ENCODE measurements around the gene SPDYE18.
A peak's percentile ranks its signal among the peaks of the same experiment; 100 is the strongest.
"Not testable (repeated sequence)": the region's sequence is repeated elsewhere in the genome, so short reads cannot be mapped to it uniquely, and the experiment has no call there.

SPDYE18 gene, protein sequence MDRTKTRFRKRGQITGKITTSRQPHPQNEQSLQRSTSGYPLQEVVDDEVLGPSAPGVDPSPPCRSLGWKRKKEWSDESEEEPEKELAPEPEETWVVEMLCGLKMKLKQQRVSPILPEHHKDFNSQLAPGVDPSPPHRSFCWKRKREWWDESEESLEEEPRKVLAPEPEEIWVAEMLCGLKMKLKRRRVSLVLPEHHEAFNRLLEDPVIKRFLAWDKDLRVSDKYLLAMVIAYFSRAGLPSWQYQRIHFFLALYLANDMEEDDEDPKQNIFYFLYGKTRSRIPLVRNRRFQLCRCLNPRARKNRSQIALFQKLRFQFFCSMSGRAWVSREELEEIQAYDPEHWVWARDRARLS

DNA sequence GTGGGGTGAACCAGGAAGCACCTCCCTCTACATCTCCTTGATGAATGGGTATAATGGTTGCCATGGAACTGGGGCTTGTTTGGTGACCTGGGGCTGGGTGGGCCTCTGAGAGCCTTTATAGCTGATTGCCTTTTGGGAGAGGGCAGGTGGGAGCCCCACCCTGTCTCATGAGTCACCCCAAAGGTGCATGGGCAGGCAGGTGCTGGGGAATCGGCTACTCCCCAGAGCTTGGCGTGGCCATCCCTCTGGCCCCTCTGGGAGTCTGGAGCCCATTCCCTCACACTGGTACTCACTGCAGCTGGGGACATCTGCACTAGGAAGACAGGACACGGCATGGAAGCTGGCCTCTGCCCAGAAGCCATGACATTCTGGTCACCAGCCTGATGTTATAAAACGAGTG, at the start of gene SPDYE18:
Gene SPDYE18, minus strand, starts transcription at position 2 of the 400 bp plus-strand sequence. CDS start 2,046 bp downstream, outside the sequence.
- DNase-seq (ENCODE audit: low spot score), result not testable (repeated sequence)

DNA sequence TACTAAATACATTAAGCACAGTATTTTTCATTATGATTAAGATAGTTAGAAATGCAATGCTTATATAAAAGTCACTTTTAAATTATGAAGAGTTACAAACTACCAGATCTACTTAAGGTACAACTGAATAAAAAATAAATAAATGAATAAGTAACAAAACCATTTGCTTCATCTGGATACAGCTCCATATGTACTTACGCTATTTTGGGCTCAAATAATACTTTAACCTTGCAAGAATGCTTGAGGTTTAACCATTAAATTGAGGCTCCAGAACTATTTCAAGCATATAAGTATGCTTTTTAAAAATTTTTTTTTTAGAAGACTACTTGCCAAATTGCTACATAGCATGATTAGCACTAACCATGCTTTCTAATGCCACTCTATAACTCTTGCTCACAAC, 46.0 kb upstream of the SPDYE18 start:
- not testable (repeated sequence) for DNase-seq (ENCODE audit: low spot score)

DNA sequence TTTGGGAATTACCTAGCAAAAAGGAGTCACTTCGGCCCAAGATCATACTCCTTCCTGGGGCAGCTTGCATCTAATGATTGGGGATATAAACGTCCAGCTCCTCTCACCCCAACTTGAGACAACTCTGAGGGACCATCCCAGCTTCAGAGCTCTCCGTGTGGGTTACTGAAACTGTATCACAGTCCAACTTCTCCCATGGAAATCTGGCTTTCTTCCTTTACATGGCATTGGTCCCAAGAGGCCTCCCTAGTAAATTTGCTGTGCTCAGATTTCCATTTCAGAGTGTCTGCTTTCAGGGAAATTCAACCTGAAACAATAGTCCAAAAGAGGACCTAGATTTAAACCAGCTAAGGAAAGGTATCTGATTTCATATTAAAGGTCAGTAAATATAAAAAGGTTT, 45.3 kb upstream of the SPDYE18 start:
- not testable (repeated sequence) for DNase-seq (ENCODE audit: low spot score)

DNA sequence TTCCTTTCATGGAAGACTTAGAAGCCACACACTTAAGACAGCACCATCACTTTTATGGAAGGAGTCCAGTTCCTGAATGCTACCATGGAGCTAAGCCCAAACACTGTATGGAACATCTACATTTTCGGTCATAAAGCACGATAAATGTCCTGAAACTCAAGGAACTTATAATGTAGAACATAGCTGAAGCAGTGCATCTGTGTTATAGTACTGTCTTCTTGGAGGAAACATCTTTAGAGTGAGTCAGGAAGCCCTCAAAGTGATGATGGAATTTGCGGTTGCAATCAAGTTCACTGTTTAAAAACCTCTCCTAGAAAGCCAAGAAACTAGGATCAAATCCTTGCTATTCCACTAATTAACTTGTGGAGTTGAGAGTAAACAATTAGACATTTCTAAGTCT, 43.5 kb upstream of the SPDYE18 start:
- not testable (repeated sequence) for DNase-seq (ENCODE audit: low spot score)

DNA sequence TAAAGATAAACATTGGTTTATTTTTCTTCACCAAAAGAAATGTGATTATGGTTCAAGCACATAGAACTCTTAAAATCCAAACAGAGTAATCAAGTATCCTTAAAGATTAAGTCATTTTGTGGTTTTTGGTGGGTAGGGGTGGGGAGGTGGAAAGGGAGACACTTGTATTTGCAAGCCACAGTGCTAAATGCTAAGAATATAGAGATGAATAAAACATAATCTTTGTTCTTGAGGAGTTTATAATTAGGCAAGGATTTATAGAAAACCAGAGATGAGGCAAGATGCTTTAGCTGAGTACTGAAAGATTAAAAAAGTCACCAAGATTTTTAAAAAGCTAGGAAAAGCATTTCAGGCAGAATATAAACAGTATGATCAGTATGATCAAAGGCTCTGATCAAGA, 40.3 kb upstream of the SPDYE18 start:
- DNase-seq (ENCODE audit: low spot score), result not testable (repeated sequence)

DNA sequence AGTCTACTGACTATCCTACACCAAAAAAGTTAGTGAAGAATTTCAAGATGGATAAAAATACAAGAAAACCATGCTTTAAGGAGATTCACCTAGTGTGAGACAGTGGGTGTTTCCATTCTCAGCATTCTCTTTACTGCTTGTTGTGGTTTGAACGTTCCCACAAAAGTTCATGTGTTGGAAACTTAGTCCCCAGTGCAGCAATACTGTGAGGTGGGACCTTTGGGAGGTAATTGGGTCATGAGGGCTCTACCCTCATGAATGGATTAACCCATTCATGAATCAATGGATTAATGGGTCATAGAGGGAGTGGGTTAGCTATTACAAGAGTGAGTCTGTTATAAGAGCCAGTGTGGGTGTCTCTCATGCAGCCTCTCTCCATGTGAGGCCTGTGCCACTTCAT, 38.8 kb upstream of the SPDYE18 start:
- not testable (repeated sequence) for DNase-seq (ENCODE audit: low spot score)

DNA sequence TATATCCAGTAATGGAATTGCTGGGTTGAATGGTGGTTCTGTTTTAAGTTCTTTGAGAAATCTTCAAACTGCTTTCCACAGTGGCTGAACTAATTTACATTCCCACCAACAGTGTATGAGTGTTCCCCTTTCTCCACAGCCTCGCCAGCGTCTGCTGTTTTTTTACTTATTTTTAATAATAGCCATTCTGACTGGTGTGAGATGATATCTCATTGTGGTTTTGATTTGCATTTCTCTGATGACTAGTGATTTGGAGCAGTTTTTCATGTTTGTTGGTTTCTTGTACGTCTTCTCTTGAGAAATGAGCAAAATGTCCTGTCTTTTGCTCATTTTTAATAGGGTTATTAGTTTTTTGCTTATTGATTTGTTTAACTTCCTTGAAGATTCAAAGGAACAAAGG, 38.1 kb upstream of the SPDYE18 start:
- DNase-seq (ENCODE audit: low spot score), result not testable (repeated sequence)

DNA sequence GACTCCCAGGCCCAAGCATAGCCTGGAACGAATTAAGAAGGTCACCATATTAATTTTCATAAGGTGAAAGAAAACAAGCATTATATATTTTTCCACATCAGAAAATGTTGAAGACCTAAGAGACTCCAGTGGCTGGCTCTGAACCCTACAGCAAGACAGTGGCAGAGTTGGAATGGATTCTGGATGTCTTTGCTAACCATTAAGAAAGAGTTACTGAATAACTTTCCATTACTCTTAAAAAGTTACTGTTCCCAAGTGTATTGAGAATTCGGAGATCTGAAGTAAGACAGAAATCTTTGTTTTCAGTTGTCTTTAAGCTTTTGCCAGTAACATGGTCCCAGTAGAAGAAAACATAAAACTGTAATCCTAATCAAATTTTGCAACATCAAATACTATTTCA, 29.9 kb upstream of the SPDYE18 start:
- DNase-seq (ENCODE audit: low spot score), result not testable (repeated sequence)

DNA sequence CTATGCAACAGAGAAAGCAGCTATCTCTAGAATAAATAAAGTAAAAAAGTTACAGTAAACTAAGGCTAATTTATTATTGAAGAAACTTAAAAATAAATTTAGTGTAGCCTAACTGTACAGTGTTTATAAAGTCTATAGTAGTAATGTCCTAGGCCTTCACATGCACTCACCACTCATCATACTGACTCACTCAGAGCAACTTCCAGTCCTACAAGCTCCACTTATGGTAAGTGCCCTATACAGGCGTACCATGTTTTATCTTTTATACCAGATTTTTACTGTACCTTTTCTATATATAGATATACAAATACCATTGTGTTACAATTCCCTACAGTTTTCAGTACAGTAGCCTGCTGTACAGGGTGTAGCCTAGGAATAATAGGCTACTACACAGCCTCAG, 19.8 kb upstream of the SPDYE18 start:
- not testable (repeated sequence) for DNase-seq (ENCODE audit: low spot score)

DNA sequence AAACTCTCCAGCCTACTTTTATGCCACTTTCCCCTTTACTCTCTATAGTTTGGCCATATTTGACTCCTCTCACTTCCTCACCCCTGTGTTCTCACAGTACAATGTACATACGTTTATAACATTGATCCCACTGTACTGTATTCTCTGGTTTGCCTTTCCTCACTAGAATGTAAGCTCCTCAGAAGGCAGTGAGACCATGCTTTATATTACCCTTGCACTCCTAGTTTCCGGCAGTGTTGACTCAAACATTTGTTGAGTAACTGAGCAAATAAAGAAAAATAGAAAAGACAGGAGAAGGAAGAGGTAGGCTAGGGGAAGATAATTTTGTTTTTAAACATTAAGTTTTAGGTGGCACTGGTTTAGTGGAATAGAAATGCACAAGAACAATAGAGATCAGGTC, 17.9 kb upstream of the SPDYE18 start:
- DNase-seq (ENCODE audit: low spot score), result not testable (repeated sequence)

DNA sequence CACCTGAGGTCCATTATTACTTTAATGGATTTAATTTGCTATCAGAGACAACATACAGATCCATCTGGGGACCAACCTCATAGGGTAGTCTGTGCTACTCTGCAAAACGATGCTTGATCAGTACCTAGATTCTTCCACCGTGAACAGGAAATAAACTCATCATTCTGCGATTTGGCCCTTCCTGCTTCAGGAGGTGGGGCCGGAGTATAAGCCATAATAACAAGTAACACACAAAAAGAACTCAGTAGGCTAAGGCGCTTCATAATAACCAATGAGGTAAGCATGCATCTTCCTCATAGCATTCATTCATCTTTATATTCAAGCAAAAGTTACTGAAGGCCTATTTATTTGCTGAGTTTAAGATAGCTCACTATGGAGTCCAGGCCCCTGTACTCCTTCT, 17.3 kb upstream of the SPDYE18 start:
- DNase-seq (ENCODE audit: low spot score), result not testable (repeated sequence)

DNA sequence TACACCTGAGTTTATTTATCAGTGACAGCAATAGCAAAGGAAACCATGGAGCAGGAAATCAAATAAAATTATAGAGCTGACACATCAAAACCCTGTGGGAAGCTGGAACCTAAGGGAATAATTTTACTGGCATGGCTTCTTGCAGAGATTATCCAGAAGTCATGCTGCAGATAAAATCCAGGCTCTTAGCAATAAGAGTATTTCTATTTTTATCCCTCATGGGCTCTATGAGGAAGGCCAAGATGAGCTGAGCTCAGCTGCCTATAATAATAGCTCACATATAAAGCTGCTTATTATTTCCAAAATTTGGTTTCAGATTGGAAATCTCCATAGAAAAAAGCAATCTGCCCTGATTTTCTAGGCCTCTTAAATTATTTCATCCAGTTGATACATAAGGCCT, 16.8 kb upstream of the SPDYE18 start:
- DNase-seq (ENCODE audit: low spot score), result not testable (repeated sequence)

DNA sequence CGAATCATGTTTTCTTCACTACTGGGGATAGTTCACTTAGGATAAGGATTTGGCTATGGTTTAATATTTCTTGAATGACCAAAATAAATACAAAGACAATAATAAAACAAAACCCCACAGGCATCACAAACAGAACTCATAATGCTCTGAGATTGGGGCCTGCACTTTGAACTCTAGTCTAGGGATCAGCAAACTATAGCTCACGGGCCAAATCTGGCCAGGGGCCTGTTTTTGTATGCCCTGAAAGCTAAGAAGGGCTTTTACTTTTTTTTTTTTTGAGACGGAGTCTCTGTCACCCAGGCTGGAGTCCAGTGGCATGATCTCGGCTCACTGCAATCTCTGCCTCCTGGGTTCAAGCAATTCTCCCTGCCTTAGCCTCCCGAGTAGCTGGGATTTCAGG, 14.7 kb upstream of the SPDYE18 start:
- not testable (repeated sequence) for DNase-seq (ENCODE audit: low spot score)

DNA sequence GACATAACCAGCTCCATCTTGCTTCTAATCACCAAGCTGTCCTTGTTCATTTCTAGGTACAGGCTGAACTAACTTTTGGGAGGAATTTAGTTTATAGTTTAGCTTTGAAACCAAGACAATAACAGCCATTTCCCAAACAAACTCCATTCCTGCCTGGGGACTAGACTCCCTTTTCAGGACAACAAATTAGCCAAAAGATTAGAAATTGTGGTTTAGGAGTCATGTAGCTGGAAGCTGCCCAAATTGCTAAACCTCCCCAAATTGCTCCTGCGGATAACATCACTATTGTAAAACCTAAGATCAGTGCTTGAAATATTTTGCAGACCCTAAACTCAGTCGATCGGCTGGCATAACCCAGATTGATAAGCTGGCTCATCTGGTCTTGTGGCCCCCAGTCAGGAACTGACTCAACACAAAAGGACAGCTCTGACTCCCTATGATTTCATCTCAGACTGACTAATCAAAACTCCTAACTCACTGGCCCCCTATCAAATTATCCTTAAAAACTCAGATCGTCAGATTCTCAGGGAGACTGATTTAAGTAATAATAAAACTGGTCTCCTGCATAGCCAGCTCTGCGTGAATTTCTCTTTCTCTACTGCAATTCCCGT, 12.5 kb upstream of the SPDYE18 start:
- DNase-seq (ENCODE audit: low spot score), result not testable (repeated sequence)

DNA sequence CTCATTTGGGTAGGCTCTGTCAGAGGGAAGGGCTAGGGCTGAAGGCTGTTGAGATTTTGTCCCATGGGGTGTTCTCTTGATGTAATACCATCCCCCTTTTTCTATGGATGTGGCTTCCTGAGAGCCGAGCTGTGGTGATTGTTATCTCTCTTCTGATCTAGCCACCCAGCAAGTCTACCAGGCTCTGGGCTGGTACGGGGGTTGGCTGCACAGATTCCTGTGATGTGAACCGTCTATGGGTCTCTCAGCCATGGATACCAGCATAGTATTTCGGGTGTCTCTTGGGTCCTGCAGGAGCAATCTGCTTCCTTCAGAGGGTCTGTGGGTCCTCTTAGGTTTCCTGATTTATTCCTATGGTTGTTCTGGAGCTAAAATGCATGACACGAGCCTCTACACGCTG, 8.8 kb upstream of the SPDYE18 start:
- DNase-seq (ENCODE audit: low spot score), result not testable (repeated sequence)

DNA sequence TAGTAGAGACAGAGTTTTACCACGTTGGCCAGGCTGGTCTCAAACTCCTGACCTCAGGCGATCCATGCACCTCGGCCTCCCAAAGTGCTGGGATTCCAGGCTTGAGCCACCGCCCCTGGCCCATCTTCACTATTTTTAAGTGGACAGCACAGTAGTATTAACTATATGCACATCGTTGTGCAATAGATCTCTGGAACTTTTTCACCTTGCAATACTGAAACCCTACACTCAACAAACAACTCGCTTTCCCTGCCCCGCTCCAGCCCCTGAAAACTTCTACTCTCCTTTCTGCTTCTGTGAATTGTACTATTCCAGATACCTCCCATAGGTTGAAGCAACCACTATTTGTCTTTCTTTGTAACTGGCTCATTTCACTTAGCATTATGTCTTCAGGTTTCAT, 3.5 kb upstream of the SPDYE18 start:
- not testable (repeated sequence) for DNase-seq (ENCODE audit: low spot score)

DNA sequence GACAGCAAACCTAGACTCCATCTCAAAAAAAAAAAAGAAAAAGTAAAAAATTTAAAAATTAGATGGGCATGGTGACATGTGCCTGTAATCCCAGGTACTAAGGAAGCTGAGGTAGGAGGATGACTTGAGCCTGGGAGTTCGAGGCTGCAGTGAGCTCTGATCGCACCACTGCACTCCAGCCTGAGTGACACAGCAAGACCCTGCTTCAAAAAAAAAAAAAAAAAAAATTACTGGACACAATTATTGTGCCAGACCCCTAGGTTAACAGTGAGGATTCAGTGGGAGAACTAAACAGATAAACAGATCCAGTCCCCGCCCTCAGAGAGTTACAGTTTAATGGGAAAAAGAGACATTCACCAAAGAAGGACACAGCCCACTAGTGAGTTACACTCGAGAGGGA, 1.4 kb upstream of the SPDYE18 start:
- not testable (repeated sequence) for DNase-seq (ENCODE audit: low spot score)

DNA sequence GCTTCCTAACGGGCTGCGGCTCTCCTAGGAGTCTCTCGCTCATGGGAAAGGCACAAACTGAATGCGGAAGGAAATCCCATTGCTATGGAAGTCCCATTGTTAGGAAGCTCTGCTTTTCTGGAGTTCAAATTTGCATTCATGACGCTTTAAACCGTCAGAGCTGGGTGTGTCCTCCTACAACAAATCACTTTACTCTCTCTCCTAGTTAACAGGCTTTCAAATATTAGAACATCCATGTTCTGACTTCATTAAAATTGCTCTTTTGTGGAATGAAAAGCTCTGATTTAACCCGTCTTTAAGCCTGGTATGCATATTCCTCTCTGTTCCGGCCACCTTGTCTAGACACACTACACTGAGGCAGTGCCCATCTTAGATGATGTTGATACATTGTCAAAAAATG, 30.1 kb downstream of the SPDYE18 start, which contains the start of gene SPDYE17:
Gene SPDYE17, minus strand, starts transcription at position 101 of the 400 bp plus-strand sequence. CDS start 1,791 bp downstream, outside the sequence.
- not testable (repeated sequence) for DNase-seq (ENCODE audit: low spot score)

DNA sequence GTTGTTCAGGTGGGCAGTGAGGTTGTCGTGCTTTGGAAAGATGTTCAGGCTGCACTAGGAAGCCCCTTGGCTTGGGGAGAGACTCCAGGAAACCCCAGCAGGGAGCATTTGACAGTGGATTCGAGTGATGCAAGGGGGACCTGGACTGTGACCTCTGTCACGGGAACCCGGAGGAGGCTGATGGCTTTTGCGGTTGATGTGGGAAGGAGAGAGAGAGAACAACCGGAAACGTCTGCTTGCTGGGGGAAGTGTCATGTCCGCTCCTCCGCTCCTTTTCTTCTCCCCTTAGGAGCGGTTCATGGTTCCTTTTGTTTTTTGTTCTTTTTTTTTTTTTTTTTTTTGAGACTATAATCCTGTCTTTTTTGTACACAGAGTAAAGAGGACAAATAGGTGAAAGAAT, 36.0 kb downstream of the SPDYE18 start:
- not testable (repeated sequence) for DNase-seq (ENCODE audit: low spot score)

DNA sequence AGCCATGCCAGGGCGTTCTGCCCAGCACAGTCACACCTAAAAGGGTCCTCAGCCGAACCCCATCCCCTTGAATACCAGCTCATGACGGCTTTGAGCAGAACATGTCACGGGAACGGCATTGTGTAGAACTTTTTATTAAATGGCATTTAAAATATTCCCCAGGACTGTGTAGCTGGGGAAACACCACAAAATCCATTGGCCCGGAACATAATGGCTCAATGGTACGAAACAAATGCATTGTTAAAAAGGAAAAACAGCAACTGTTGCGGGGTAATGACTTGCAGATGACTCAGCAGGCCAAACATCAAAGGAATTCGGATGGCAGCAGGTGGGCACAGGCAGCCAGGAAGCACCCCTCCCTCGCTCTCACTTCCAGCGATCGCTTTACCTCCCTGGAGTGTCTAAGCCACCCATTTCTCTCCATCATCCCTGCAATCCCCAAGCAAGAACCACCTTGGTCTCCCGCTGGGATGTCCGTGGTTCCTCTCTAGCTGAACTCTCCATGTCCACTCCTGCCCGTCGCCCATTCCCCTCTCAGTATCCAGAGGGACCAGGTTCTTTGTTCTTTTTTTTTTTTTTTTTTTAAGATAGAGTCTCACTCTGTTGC, 52.2 kb downstream of the SPDYE18 start:
- DNase-seq (ENCODE audit: low spot score), result peak; percentile 95

DNA sequence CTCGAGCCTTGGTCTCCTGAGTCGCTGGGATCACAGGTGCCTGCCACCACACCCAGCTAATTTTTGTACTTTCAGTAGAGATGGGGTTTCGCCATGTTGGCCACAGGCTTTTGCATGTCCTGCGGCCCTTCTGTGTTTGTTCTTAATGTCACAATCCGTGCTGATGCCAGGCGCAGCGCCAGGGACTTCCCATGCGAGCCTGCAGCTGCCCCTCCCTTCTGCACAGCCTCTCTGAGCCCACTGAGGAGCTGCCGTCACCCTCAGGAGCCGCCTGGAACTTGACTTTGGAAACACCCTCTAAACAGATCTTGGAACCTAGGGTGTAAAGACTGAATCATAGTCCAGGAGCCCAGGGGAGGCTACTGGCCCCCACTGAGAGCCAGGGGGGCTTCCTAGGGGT, 54.4 kb downstream of the SPDYE18 start:
- not testable (repeated sequence) for DNase-seq (ENCODE audit: low spot score)

DNA sequence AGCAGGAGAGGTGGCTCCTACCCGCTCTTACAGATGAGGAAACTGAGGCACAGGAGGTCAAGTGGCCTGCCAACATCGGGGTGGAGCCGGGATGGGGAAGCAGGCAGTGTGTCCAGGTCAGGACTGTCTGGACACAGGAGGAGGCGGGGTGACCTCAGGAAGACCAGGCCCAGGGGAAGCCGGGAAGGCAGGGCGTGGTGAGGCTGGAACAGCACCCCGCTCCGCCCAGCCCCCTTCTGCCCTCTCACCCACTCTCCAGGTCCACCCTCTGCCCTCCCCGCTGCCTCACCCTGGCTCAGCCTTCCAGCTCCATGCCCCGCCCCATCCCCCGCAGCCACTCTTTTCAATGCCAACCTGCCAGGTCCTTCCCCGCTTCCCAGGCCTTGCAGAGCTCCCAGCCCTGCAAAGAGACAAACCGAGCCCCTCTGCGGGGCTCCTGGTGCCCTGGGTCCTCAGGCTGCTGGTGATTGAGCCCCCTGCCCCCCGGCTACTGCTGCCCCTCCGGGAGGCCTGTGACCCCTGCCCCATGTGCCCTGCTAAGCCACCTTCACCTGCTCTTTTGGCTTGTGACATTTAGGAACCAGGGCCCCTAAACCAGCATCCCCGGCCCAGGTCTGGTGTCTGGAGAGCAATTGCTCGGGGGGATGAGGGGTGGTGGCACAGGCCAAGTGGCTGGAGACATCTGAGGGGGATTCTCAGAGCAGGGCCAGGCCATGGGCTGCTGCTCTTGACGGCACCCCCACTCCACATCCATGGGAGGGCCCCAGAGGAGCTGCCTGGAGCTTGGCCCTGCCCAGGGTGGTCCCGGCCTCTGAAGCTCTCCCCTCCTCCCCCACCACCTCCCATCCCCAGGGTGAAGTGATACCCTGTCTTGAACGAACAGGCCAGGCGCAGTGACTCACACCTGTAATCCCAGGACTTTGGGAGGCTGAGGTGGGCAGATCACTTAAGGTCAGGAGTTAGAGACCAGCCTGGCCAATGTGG, 55.9 kb downstream of the SPDYE18 start:
- DNase-seq (ENCODE audit: low spot score), result not testable (repeated sequence)

Data from SW480 (cell line).